K562 (cell line): ENCODE measurements around the gene MGST2.

Experiments
- CBX3 ChIP-seq, 2 experiments: IDR thresholded peaks; 1 replicate in 1 of 2; 2 replicates in 1 of 2; pipeline ENCODE4 v1.6.1; 2012; ENCODE audit warnings: inconsistent platforms in 2 of 2, low read length in 2 of 2, borderline replicate concordance in 1 of 2, control low read depth in 1 of 2
- CTCF ChIP-seq, 3 experiments: IDR thresholded peaks in 2 of 3; conservative IDR thresholded peaks in 1 of 3; 2 replicates each; pipeline ENCODE4 v1.5.1; 2011 to 2012; ENCODE audit warnings: low read length in 3 of 3, mild to moderate bottlenecking in 3 of 3, control low read depth in 2 of 3, improper control_type of control experiment in 1 of 3, inconsistent platforms in 1 of 3, low read depth in 1 of 3, mixed read lengths in 1 of 3, moderate library complexity in 1 of 3; ENCODE audit not compliant: insufficient read depth in 2 of 3
- HDAC2 ChIP-seq: fragments of 450-650 bp; IDR thresholded peaks from 2 replicates; pipeline ENCODE4 v1.6.1; 2016; ENCODE audit warnings: mild to moderate bottlenecking
- MAFG ChIP-seq: fragments of 450-650 bp; conservative IDR thresholded peaks from 2 replicates; pipeline ENCODE4 v1.6.1; 2016; ENCODE audit warnings: missing genetic modification characterization, missing compliant biosample characterization
- RBM22 ChIP-seq: fragments of 200-400 bp; formaldehyde crosslinking; IDR thresholded peaks from 2 replicates; pipeline ENCODE4 v1.6.1; 2018; ENCODE audit warnings: low read length, low read depth; ENCODE audit not compliant: poor library complexity, severe bottlenecking
- ZNF384 ChIP-seq: IDR thresholded peaks from 2 replicates; pipeline ENCODE4 v1.6.1; 2012; ENCODE audit warnings: low read depth, low read length, improper control_type of control experiment

- TF ChIP-seq CBX3 (IDR thresholded peaks at IDR 0.05; ENCODE audit: borderline replicate concordance in 1 of 2, low read length in 2 of 2) (no peak), MAFG (tag) (no peak), HDAC2 (no peak), ZNF384 (no peak), RBM22 (no peak), CTCF (IDR thresholded peaks at IDR 0.05 in 2 of 3, conservative IDR thresholded peaks at IDR 0.05 in 1 of 3; ENCODE audit: insufficient read depth in 2 of 3, low read depth in 1 of 3, low read length in 3 of 3) (no peak)
These were observed 34.9 kb downstream of the MGST2 start for GRCh38 chr4:139700568-139700967.
